Neutrophil (primary cell): ENCODE data around the gene MIB2.

Experiments
- H3K27ac ChIP-seq: fragments of 200-600 bp; sonication (generic); 2 replicates; pipeline ENCODE4 v1.5.1; 2016; ENCODE audit warnings: mild to moderate bottlenecking, moderate library complexity
- H3K27me3 ChIP-seq: fragments of 200-600 bp; sonication (generic); 2 replicates; pipeline ENCODE4 v1.6.0; 2016; ENCODE audit warnings: mild to moderate bottlenecking
- H3K36me3 ChIP-seq: fragments of 200-600 bp; sonication (generic); 2 replicates; pipeline ENCODE4 v1.5.1; 2017
- H3K4me1 ChIP-seq, 2 experiments: fragments of 200-600 bp in 1 of 2; sonication (generic) in 1 of 2; 1 replicate in 1 of 2; 2 replicates in 1 of 2; pipeline versions ENCODE4 v1.5.1 to v1.6.1; 2013 to 2016; ENCODE audit warnings: low read depth in 1 of 2, low read length in 1 of 2, mild to moderate bottlenecking in 1 of 2, moderate library complexity in 1 of 2; ENCODE audit not compliant: control insufficient read depth in 1 of 2, insufficient read depth in 1 of 2
- H3K4me3 ChIP-seq, 2 experiments: fragments of 200-600 bp in 1 of 2; sonication (generic) in 1 of 2; 1 replicate in 1 of 2; 2 replicates in 1 of 2; pipeline ENCODE4 v1.5.1; 2013 to 2016; ENCODE audit warnings: low read depth in 1 of 2, low read length in 1 of 2, mild to moderate bottlenecking in 1 of 2, moderate library complexity in 1 of 2
- H3K9me3 ChIP-seq: fragments of 200-600 bp; sonication (generic); 2 replicates; pipeline ENCODE4 v1.5.1; 2016
- CTCF ChIP-seq: fragments of 200-600 bp; sonication (generic); IDR thresholded peaks from 2 replicates; pipeline ENCODE4 v1.5.1; 2016; ENCODE audit warnings: antibody characterized with exemption

MIB2 gene

GRCh38 chr1:1626207-1627141 is 11.2 kb downstream of the MIB2 start:
- peaks cover 31% of the 10 kb centered on the region for H3K36me3 ChIP-seq
- peaks cover 2 to 19% of the 10 kb centered on the region in 2 experiments for H3K4me1 ChIP-seq
- TF ChIP-seq CTCF = no peak
- H3K27me3 ChIP-seq = peaks cover 41% of the 10 kb centered on the region
- no peak overlapping the region for H3K27ac ChIP-seq
- no peaks in the 10 kb centered on the region for H3K9me3 ChIP-seq
- H3K4me3 ChIP-seq = no peak overlapping the region

GRCh38 chr1:1627261-1627828 is 12.0 kb downstream of the MIB2 start:
- Histone ChIP-seq H3K27ac (no peak overlapping the region), H3K36me3 (peaks cover 31% of the 10 kb centered on the region), H3K4me1 (peaks cover 2 to 26% of the 10 kb centered on the region in 2 experiments), H3K9me3 (no peaks in the 10 kb centered on the region), H3K27me3 (peaks cover 50% of the 10 kb centered on the region), H3K4me3 (no peak overlapping the region)
- no peak for TF ChIP-seq CTCF

- Histone ChIP-seq H3K4me1 (peaks cover 2 to 26% of the 10 kb centered on the region in 2 experiments), H3K4me3 (no peak overlapping the region), H3K36me3 (peaks cover 31% of the 10 kb centered on the region), H3K27me3 (peaks cover 51% of the 10 kb centered on the region), H3K9me3 (no peaks in the 10 kb centered on the region), H3K27ac (no peak overlapping the region)
- no peak for TF ChIP-seq CTCF
Observed at GRCh38 chr1:1627829-1628753, 12.8 kb downstream of the MIB2 start.

GRCh38 chr1:1628754-1629429 is 13.6 kb downstream of the MIB2 start:
- no peaks in the 10 kb centered on the region for H3K9me3 ChIP-seq
- no peak overlapping the region for H3K4me3 ChIP-seq

More at GRCh38 chr1:1628754-1629429, 13.6 kb downstream of the MIB2 start:
- peaks cover 51% of the 10 kb centered on the region for H3K27me3 ChIP-seq
- H3K36me3 ChIP-seq = peaks cover 31% of the 10 kb centered on the region
- peaks cover 2 to 26% of the 10 kb centered on the region in 2 experiments for H3K4me1 ChIP-seq
- no peak for TF ChIP-seq CTCF
- H3K27ac ChIP-seq = no peak overlapping the region
